DOHH2 (cell line): ENCODE results near the gene TMEM127.

Experiments
- EZH2phosphoT487 ChIP-seq: fragments of 200-600 bp; sonication (generic); IDR thresholded peaks from 2 replicates; pipeline ENCODE4 v1.6.1; 2017; ENCODE audit warnings: borderline replicate concordance, mild to moderate bottlenecking, antibody characterized with exemption, low read length, moderate library complexity, mixed read lengths
- TF ChIP-seq, protein P1 (sequence below): fragments of 200-600 bp; sonication (generic); IDR thresholded peaks from one replicate; pipeline ENCODE4 v1.5.1; 2014; ENCODE audit warnings: antibody characterized with exemption, mild to moderate bottlenecking, low read depth, low read length; ENCODE audit not compliant: poor library complexity, severe bottlenecking

DNA sequence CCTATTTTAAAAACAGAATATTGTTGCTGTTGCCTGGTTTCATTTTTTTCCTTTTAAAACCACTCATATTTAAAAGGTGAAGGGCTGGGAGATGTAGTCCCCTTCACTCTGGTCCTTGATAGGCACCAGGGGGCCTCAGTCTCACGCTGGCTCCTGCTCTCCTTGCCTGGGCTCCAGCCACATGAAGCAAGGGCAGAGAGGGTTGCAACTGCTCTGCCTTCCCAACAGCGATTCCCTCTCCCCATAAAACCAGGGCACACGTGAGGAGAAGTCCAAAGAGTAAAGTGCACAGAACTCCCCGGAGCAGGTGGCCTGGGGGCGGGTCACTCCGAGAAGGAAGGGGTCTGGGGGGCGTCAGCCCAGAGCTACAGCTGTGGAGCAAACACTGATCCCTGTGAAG lies 12.8 kb downstream of the TMEM127 start:
- TF ChIP-seq, protein P1, sequence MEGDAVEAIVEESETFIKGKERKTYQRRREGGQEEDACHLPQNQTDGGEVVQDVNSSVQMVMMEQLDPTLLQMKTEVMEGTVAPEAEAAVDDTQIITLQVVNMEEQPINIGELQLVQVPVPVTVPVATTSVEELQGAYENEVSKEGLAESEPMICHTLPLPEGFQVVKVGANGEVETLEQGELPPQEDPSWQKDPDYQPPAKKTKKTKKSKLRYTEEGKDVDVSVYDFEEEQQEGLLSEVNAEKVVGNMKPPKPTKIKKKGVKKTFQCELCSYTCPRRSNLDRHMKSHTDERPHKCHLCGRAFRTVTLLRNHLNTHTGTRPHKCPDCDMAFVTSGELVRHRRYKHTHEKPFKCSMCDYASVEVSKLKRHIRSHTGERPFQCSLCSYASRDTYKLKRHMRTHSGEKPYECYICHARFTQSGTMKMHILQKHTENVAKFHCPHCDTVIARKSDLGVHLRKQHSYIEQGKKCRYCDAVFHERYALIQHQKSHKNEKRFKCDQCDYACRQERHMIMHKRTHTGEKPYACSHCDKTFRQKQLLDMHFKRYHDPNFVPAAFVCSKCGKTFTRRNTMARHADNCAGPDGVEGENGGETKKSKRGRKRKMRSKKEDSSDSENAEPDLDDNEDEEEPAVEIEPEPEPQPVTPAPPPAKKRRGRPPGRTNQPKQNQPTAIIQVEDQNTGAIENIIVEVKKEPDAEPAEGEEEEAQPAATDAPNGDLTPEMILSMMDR: no peak
- no peak for TF ChIP-seq EZH2phosphoT487
